ENCODE data around the gene TNFAIP8L3. TPM values are rescaled to one million over a fixed set of nuclear protein-coding genes. Genes with fewer than 3 reads are reported as not detected.
"Not testable (repeated sequence)": the region's sequence is repeated elsewhere in the genome, so short reads cannot be mapped to it uniquely, and the experiment has no call there.

The TNFAIP8L3 gene
- polyA plus RNA-seq (2014; cell fraction: cytosol; rRNA removed) = 0.03 TPM in 1 of 2 replicates, not detected in the other
- polyA plus RNA-seq (2014; cell fraction: nucleus; rRNA removed) = not detected in 2 replicates

GRCh38 chr15:51094606-51095569 lies at the start of gene TNFAIP8L3:
TNFAIP8L3 (minus strand) TSS chr15:51094906; CDS start chr15:51094595, 311 bp downstream.
- DNase-seq (ENCODE audit: low spot score) = no peak

DNA sequence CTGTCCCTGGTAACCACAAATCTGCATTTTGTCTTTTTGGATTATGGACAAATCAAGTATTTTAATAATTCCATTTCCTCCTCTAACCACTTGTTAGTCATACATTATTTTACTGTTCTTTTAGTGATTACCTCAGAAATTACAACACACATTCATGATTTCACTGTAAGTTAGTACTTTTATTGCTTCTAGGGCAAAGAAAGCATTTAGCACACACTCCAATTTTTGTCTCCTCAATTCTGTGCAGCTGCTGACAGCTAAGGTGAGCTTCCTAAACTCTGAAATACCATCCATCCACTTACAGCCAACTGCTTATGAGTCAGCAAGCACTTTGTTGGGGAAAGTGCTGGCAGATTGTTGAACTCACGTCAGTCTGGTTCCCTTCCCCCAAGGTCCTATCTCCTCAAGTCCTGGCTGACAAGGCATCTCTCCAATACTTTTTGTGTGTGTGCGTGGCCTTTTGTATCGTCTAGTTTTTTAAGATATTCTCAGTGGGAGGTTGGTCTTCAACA lies 49.4 kb upstream of the TNFAIP8L3 start:
- no peak for DNase-seq (ENCODE audit: low spot score)

GRCh38 chr15:51140347-51140746 lies 45.6 kb upstream of the TNFAIP8L3 start:
- not testable (repeated sequence) for DNase-seq (ENCODE audit: low spot score)

DNA sequence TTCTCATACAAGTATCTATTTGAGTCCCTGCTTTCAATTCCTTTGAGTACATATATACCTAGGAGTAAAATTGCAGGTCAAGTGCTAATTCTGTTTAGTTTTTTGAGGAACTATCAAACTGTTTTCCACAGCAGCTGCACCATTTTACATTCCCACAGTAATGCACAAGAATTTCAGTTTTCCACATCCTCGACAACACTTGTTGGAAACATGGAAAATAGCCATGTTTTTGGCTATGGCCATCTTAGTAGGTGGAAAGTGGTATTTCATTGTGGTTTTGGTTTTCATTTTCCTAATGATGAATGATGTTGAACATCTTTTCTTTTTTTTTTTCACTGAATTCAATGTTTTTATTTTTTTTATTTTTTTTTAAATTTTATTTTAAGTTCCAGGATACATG lies 44.4 kb upstream of the TNFAIP8L3 start:
- DNase-seq (ENCODE audit: low spot score) = no peak

DNA sequence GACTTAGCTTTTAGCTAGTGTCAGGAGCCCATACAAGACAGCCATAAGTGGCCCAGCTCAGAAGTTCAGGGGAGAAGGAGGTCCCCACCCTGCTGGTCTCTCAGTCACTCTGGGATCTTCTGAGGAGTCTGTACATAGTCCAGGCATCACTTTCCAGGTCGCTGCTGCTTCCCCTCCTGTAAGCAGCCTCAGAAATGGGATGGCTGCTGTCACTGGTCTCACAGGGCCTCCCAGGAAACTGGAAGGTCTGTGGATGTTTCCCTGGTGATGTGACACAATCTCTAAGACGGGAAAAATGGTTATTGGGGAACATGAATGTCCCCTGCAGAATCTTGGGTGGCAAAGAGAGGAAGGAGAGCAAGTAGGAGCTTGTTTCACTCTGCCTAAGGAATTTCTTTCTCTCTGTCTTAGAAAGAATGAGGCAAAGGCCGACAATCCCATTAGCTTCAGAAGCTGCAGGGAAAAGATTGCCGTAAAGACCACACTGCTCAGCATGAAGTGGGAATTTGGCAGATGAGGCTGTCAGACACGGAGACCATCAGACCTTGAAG lies 43.2 kb upstream of the TNFAIP8L3 start:
- no peak for DNase-seq (ENCODE audit: low spot score)

DNA sequence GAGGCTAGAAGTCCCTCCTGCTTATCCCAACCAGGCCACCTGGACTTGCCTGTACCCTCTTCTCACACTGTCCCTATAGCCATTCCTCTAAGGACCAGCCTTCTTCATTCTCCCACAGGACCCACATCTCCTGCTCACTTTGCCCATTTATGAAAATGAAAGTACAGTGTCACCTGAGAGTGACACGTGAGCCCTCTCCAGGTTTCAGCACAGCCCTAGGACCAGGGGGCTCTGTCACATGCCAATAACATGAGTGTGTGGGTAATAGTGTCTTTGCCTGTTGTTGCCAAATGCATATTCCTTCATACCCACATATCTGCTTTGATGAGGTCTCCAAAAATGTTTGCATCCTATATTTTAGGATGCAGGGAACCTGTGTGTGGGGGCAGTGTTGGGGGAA lies 42.3 kb upstream of the TNFAIP8L3 start:
- DNase-seq (ENCODE audit: low spot score) = no peak

DNA sequence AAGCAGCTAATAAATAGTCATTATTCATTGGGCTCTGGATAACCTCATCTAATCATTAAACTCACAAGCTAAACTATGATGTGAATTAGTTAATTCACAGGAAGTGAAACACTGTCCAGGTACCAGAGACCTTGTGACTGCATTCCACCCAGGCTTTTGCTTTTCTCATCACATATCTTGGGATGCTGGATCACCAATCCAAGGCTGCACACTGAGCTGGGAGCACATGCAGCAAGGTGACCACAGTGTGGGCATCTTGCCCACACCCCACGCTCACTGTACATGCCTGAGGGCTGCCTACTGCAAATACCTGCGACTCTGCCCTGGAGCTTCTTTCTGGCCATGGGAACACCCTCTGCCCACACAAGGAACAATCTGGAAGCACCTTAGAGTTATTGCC lies 40.6 kb upstream of the TNFAIP8L3 start:
- DNase-seq (ENCODE audit: low spot score) = no peak

GRCh38 chr15:51134416-51135199 lies 39.9 kb upstream of the TNFAIP8L3 start:
- DNase-seq (ENCODE audit: low spot score) = no peak

GRCh38 chr15:51133140-51133765 lies 38.5 kb upstream of the TNFAIP8L3 start:
- DNase-seq (ENCODE audit: low spot score) = no peak

DNA sequence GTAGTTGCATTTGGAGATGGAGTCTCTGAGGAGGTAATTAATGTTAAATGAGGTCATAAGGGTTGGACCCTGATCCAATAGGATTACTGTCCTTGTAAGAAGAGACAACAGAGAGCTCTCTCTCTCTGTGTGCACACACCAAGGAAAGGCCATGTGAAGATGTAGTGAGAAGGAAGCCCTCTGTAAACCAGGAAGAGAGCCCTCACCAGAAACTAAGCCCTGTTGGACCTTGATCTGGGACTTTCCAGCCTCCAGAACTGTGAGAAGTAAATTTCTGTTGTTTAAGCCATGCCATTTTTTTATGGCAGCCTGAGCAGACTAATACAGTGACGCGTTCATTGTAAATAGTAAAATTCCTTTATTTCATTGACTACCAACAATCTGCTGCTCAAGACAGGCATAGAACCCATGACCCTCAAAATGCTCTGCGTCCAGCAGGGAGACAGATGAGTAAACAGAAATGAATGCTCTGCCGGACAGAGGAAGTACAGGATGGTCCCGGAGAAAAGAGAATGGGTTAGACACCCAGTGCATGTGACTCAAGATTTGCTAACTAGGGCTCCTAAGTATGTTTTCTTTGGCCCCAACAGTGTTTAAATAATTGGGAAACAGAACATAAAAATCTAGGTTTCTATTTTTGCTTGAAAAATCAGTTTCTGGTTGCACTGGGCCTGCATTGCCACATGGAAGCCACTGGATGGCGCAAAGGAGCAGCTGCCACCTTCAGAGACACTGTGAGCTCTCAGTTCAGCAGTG lies 37.9 kb upstream of the TNFAIP8L3 start:
- DNase-seq (ENCODE audit: low spot score) = no peak

GRCh38 chr15:51131596-51132290 lies 37.0 kb upstream of the TNFAIP8L3 start:
- no peak for DNase-seq (ENCODE audit: low spot score)

GRCh38 chr15:51130344-51130743 lies 35.6 kb upstream of the TNFAIP8L3 start:
- DNase-seq (ENCODE audit: low spot score) = no peak

GRCh38 chr15:51129535-51130188 lies 35.0 kb upstream of the TNFAIP8L3 start:
- DNase-seq (ENCODE audit: low spot score) = no peak

- DNase-seq (ENCODE audit: low spot score) = no peak
Measured at GRCh38 chr15:51128701-51129100, 34.0 kb upstream of the TNFAIP8L3 start.

DNA sequence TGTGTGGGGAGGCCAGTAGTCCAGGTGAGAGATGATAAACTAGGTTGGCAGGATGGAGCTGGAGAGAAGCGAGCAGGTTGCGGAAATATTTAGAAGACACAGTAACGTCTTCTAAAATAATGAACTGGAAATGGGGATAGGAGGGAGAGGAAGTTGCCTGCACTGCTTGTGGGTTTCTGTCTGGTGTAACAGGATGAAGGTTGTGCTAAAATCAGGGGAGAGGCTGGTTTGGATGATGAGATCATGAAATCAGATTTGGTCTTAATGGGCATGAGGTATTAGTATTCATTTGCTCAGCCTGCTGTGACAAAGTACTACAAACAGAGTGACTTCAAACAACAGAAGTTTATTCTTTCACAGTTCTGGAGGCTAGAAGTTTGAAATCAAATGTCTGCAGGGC lies 32.1 kb upstream of the TNFAIP8L3 start:
- DNase-seq (ENCODE audit: low spot score) = no peak

DNA sequence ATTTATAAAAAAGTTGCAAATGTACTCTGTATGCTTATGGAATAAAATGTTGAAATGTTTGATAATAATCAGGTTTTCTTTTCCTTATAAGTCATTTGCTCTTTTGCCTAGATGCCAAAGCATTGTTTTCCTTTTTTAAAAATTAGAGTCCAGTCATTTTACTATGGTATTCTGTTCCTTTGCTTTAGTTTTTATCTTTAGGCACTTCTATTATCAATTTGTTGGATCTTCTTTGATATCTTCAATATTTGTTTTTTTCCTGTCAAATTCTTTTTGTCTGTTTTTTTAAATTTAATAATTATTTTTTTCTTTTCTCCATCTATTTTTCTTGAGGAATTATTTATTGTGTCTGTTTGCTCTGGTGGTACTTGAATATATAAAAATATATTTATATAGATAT lies 28.3 kb upstream of the TNFAIP8L3 start:
- DNase-seq (ENCODE audit: low spot score) = not testable (repeated sequence)

- no peak for DNase-seq (ENCODE audit: low spot score)
Measured at GRCh38 chr15:51121631-51122225, 27.0 kb upstream of the TNFAIP8L3 start.

- DNase-seq (ENCODE audit: low spot score) = no peak
Measured at GRCh38 chr15:51121118-51121517, 26.4 kb upstream of the TNFAIP8L3 start.

DNA sequence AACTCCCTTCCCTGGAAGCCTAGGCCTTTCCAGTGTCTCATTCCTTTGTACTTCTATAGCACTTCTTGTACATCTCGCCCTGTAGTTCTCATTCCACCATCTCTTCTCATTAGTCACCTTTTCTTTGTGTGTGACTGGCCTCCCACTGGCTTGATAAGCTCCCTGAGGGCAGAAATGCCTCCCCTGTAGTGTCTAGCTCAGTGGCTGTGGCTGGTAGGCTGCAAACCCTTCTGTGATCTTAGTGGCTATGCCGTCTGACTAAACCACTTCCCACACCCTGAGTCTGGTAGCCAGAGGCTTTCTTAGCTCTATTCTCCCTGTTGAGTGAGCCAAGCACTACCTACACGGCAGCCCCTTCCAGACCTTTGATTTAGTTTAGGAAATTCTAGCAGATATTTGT lies 24.4 kb upstream of the TNFAIP8L3 start:
- DNase-seq (ENCODE audit: low spot score) = no peak
